A549 (cell line): ENCODE measurements around the gene FDCSP.

Source experiments
- CBX2 ChIP-seq: fragments of 200-600 bp; sonication (generic); IDR thresholded peaks from 2 replicates; pipeline ENCODE4 v1.6.1; 2016; ENCODE audit warnings: low read depth, mild to moderate bottlenecking, borderline replicate concordance
- ESRRA ChIP-seq: fragments of 150-350 bp; IDR thresholded peaks from 2 replicates; pipeline ENCODE4 v1.6.1; 2014; ENCODE audit warnings: mild to moderate bottlenecking, low read length, borderline replicate concordance
- HOXA7 ChIP-seq: fragments of 250-450 bp; sonication (Bioruptor Pico); IDR thresholded peaks from 2 replicates; pipeline ENCODE4 v1.5.0; 2020; ENCODE audit warnings: mild to moderate bottlenecking, moderate library complexity
- MYC ChIP-seq: IDR thresholded peaks from 2 replicates; pipeline ENCODE4 v1.6.1; 2012; ENCODE audit warnings: mild to moderate bottlenecking, inconsistent platforms, low read length, improper control_type of control experiment, borderline replicate concordance
- POLR2A ChIP-seq: IDR thresholded peaks from 2 replicates; pipeline ENCODE4 v1.6.1; 2012; ENCODE audit warnings: mild to moderate bottlenecking, low read length
- RNF2 ChIP-seq: fragments of 200-600 bp; sonication (generic); IDR thresholded peaks from 2 replicates; pipeline ENCODE4 v1.6.1; 2016; ENCODE audit warnings: low read depth, mild to moderate bottlenecking, antibody characterized with exemption, moderate library complexity, borderline replicate concordance
- TF ChIP-seq, protein P1 (sequence below): fragments of >200 bp; sonication (Bioruptor Twin); formaldehyde crosslinking; IDR thresholded peaks from 3 replicates; pipeline ENCODE4 v1.5.1; 2016

GRCh38 chr4:70197842-70198241 is 28.1 kb upstream of the FDCSP start:
- TF ChIP-seq, protein P1, sequence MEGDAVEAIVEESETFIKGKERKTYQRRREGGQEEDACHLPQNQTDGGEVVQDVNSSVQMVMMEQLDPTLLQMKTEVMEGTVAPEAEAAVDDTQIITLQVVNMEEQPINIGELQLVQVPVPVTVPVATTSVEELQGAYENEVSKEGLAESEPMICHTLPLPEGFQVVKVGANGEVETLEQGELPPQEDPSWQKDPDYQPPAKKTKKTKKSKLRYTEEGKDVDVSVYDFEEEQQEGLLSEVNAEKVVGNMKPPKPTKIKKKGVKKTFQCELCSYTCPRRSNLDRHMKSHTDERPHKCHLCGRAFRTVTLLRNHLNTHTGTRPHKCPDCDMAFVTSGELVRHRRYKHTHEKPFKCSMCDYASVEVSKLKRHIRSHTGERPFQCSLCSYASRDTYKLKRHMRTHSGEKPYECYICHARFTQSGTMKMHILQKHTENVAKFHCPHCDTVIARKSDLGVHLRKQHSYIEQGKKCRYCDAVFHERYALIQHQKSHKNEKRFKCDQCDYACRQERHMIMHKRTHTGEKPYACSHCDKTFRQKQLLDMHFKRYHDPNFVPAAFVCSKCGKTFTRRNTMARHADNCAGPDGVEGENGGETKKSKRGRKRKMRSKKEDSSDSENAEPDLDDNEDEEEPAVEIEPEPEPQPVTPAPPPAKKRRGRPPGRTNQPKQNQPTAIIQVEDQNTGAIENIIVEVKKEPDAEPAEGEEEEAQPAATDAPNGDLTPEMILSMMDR = no peak
- no peak for TF ChIP-seq ESRRA
- TF ChIP-seq CBX2 = no peak
- no peak for TF ChIP-seq MYC
- TF ChIP-seq RNF2 = no peak
- no peak for TF ChIP-seq HOXA7 (CRISPR knock-in tag)
- no peak for TF ChIP-seq POLR2A
